Endothelial cell of umbilical vein (primary cell): Measurements from ENCODE around the gene EEF1AKMT2. TPM values are rescaled to one million over a fixed set of nuclear protein-coding genes. Genes with fewer than 3 reads are reported as not detected.

ENCODE experiments used
- BruUV-seq: library from RNA; stranded (reverse); fragments of 400-500 nt; replicated peaks from 2 replicates; lab custom pipeline; 2021; lab: Mats Ljungman, UMichigan
- CTCF ChIA-PET: fragments of 300-600, 350-600 bp; sonication (Branson Sonifier 250); formaldehyde crosslinking; loops from one replicate; lab custom pipeline; 2021; ENCODE audit warnings: antibody characterized with exemption, inconsistent platforms; lab: Charles Lee
- POLR2A ChIA-PET: fragments of 300-600, 350-600 bp; sonication (Branson Sonifier 250); formaldehyde crosslinking; loops from one replicate; lab custom pipeline; 2021; ENCODE audit warnings: antibody characterized with exemption, inconsistent platforms; lab: Charles Lee
- DNase-seq: peaks from one replicate; pipeline ENCODE4 v3.0.0-alpha.2; 2011; ENCODE audit warnings: low read depth, low spot score
- FAIRE-seq: peaks from 2 replicates; lab custom pipeline; 2011; peaks lifted over from hg19 to GRCh38; lab: Jason Lieb, UNC
- H2AFZ ChIP-seq: 2 replicates; pipeline ENCODE4 v1.6.0; 2012; ENCODE audit warnings: low read depth, low read length, control low read depth, inconsistent platforms
- H3K27ac ChIP-seq: 2 replicates; pipeline ENCODE4 v1.5.1; 2011; ENCODE audit warnings: low read depth, mild to moderate bottlenecking, control low read depth, low read length, moderate library complexity; ENCODE audit not compliant: insufficient read depth
- H3K27me3 ChIP-seq, 2 experiments: 2 replicates each; pipeline versions ENCODE4 v1.6.0 to v1.6.1; 2011; ENCODE audit warnings: low read length in 2 of 2, mixed read lengths in 1 of 2; ENCODE audit not compliant: control insufficient read depth in 2 of 2, insufficient read depth in 2 of 2
- H3K36me3 ChIP-seq, 2 experiments: 2 replicates in 1 of 2; 3 replicates in 1 of 2; pipeline ENCODE4 v1.5.1; 2011; ENCODE audit warnings: low read length in 2 of 2, mild to moderate bottlenecking in 1 of 2, moderate library complexity in 1 of 2; ENCODE audit not compliant: control insufficient read depth in 2 of 2, insufficient read depth in 2 of 2; ENCODE audit errors: extremely low read depth in 1 of 2
- H3K4me1 ChIP-seq: 3 replicates; pipeline ENCODE4 v1.5.1; 2011; ENCODE audit warnings: mild to moderate bottlenecking, low read length; ENCODE audit not compliant: control insufficient read depth, insufficient read depth; ENCODE audit errors: extremely low read depth
- H3K4me2 ChIP-seq: 2 replicates; pipeline ENCODE4 v1.6.1; 2011; ENCODE audit warnings: low read length, control low read depth, mixed read lengths; ENCODE audit not compliant: insufficient read depth
- H3K4me3 ChIP-seq, 3 experiments: fragments of 200-600 bp in 1 of 3; sonication (generic), shearing (Covaris generic) in 1 of 3; replicated peaks in 1 of 3; 2 replicates each; pipeline ENCODE4 v1.5.1; 2011 to 2016; ENCODE audit warnings: control low read depth in 3 of 3, low read length in 3 of 3, mild to moderate bottlenecking in 2 of 3, inconsistent platforms in 1 of 3, low read depth in 1 of 3, moderate library complexity in 1 of 3; ENCODE audit not compliant: insufficient read depth in 1 of 3
- H3K79me2 ChIP-seq: 2 replicates; pipeline ENCODE4 v1.6.0; 2012; ENCODE audit warnings: low read length, inconsistent platforms; ENCODE audit not compliant: control insufficient read depth, insufficient read depth
- H3K9ac ChIP-seq: replicated peaks from 2 replicates; pipeline ENCODE3; 2011; ENCODE audit warnings: low read length, control low read depth; ENCODE audit not compliant: insufficient read depth; ENCODE audit errors: extremely low read depth
- H3K9me1 ChIP-seq: replicated peaks from 3 replicates; pipeline ENCODE4 v1.6.0; 2011; ENCODE audit warnings: mild to moderate bottlenecking, low read length; ENCODE audit not compliant: control insufficient read depth, insufficient read depth; ENCODE audit errors: extremely low read depth
- H3K9me3 ChIP-seq: replicated peaks from 2 replicates; pipeline ENCODE4 v1.5.1; 2012; ENCODE audit warnings: low read length, inconsistent platforms; ENCODE audit not compliant: control insufficient read depth, insufficient read depth
- H4K20me1 ChIP-seq: replicated peaks from 2 replicates; pipeline ENCODE3; 2011; ENCODE audit warnings: mild to moderate bottlenecking, low read length; ENCODE audit not compliant: control insufficient read depth, insufficient read depth; ENCODE audit errors: extremely low read depth
- EZH2 ChIP-seq: IDR thresholded peaks from 2 replicates; pipeline ENCODE4 v1.6.1; 2012; ENCODE audit warnings: borderline replicate concordance, low read depth, mild to moderate bottlenecking, moderate library complexity, low read length, inconsistent platforms; ENCODE audit not compliant: severe bottlenecking
- FOS ChIP-seq: IDR thresholded peaks from 2 replicates; pipeline ENCODE4 v1.6.1; 2011; ENCODE audit warnings: mild to moderate bottlenecking, low read length, moderate library complexity, borderline replicate concordance; ENCODE audit not compliant: insufficient read depth
- GATA2 ChIP-seq: IDR thresholded peaks from 2 replicates; pipeline ENCODE4 v1.7.0; 2011; ENCODE audit warnings: low read depth, mild to moderate bottlenecking, moderate library complexity, mixed read lengths, low read length; ENCODE audit not compliant: insufficient read length, insufficient read depth
- JUN ChIP-seq: IDR thresholded peaks from 2 replicates; pipeline ENCODE4 v1.6.1; 2011; ENCODE audit warnings: borderline replicate concordance, low read depth; ENCODE audit not compliant: insufficient read length, insufficient read depth
- MYC ChIP-seq: IDR thresholded peaks from one replicate; pipeline ENCODE4 v1.6.1; 2011; ENCODE audit warnings: mild to moderate bottlenecking, low read depth, low read length
- POLR2A ChIP-seq: IDR thresholded peaks from 2 replicates; pipeline ENCODE4 v1.6.1; 2012; ENCODE audit warnings: low read depth, mild to moderate bottlenecking, control low read depth, low read length
- POLR2AphosphoS5 ChIP-seq: IDR thresholded peaks from 2 replicates; pipeline ENCODE4 v1.6.1; 2012; ENCODE audit warnings: low read depth, mild to moderate bottlenecking, control low read depth, low read length, moderate library complexity; ENCODE audit not compliant: insufficient read depth
- dilution Hi-C: fragments of 300-500 bp; cut with MboI; formaldehyde crosslinking; loops from one replicate; pipeline ENCODE4 v1.15.0; 2019; ENCODE audit warnings: low sequenced_read_pairs; ENCODE audit not compliant: extremely low pct_ligation_motif_present
- intact Hi-C: fragments of 100-400 bp; cut with micrococcal nuclease; formaldehyde crosslinking; loops from one replicate; pipeline ENCODE4 v1.10.0; 2022
- polyA plus RNA-seq, 4 experiments: library from polyadenylated mRNA; depleted of rRNA in 3 of 4; stranded (reverse) in 3 of 4; unstranded in 1 of 4; fragments of >200 nt; gene quantifications; 2 replicates each; pipeline versions ENCODE4 v1.2.1 to v1.2.3, GENCODE V29; 2011 to 2012; ENCODE audit warnings: missing spikeins in 1 of 4
- total RNA-seq: library from RNA; stranded (reverse); gene quantifications from 2 replicates; pipeline ENCODE4 v1.2.3, GENCODE V29; 2021
- TF ChIP-seq, protein P1 (sequence below): IDR thresholded peaks from 2 replicates; pipeline ENCODE4 v1.6.1; 2011; ENCODE audit not compliant: insufficient read depth, insufficient read length
- TF ChIP-seq, protein P2 (sequence below), 2 donors: IDR thresholded peaks; 1 replicate in 1 of 2; 2 replicates in 1 of 2; pipeline ENCODE4 v1.5.1; 2011; ENCODE audit warnings: low read length in 2 of 2, mild to moderate bottlenecking in 2 of 2, moderate library complexity in 2 of 2, control low read depth in 1 of 2, inconsistent platforms in 1 of 2, low read depth in 1 of 2; ENCODE audit not compliant: insufficient read depth in 1 of 2; ENCODE audit errors: extremely low read depth in 1 of 2

Gene EEF1AKMT2
- total and polyA plus RNA-seq, 2 donors (not counting 3 experiments of a cell fraction or from before 2014, with no cell fraction given): 8.5 to 21.3 TPM

DNA sequence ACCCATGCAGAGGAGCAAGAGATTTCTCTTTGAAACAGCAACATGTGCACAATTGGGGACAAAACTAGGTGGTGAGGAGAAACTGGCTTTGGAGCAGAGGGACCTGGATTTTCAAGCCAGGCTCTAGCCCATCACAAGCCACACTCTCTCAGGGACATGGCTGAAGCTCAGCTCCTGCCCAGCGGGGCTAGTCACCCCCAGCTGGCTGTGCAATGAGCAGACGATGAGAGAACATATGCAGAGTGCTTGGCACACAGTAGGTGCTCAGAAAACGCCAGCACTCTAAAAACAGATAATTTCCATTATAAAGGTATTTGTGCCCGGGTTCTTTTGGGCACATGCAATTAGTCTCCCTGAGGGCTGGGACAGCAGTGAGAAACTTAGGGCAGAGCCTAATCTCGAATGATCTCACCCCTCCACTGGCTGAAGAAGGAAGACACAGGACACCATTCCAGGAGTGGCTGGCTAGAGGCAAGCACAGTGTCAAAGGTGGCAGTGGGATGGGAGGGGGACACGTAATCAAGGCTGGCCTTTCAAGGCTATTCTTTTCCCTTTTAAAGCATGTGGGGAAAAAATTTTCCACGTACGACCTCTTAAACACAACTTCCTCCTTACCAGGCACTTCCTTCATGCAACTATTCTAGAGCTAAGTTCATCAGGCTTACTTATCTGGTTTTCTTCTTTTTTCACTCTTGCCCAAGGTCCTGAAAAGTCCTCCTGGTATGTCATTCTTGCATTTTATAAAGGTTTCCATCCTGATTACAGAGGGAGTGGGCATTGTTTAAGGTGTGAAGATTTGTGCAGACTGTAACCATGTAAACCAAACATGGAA lies 62.6 kb downstream of the EEF1AKMT2 start:
- H3K9me3 ChIP-seq: no peaks in the 10 kb centered on the region
- no peaks in the 10 kb centered on the region for H3K79me2 ChIP-seq
- H3K9me1 ChIP-seq: no peaks in the 10 kb centered on the region
- TF ChIP-seq POLR2A (no peak), GATA2 (no peak), JUN (no peak), FOS (no peak), MYC (no peak), POLR2AphosphoS5 (no peak), EZH2 (no peak)
- TF ChIP-seq, protein P1, sequence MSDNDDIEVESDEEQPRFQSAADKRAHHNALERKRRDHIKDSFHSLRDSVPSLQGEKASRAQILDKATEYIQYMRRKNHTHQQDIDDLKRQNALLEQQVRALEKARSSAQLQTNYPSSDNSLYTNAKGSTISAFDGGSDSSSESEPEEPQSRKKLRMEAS: no peak
- TF ChIP-seq, protein P2, sequence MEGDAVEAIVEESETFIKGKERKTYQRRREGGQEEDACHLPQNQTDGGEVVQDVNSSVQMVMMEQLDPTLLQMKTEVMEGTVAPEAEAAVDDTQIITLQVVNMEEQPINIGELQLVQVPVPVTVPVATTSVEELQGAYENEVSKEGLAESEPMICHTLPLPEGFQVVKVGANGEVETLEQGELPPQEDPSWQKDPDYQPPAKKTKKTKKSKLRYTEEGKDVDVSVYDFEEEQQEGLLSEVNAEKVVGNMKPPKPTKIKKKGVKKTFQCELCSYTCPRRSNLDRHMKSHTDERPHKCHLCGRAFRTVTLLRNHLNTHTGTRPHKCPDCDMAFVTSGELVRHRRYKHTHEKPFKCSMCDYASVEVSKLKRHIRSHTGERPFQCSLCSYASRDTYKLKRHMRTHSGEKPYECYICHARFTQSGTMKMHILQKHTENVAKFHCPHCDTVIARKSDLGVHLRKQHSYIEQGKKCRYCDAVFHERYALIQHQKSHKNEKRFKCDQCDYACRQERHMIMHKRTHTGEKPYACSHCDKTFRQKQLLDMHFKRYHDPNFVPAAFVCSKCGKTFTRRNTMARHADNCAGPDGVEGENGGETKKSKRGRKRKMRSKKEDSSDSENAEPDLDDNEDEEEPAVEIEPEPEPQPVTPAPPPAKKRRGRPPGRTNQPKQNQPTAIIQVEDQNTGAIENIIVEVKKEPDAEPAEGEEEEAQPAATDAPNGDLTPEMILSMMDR (IDR thresholded peaks at IDR 0.05; ENCODE audit: extremely low read depth in 1 of 2, insufficient read depth in 1 of 2, low read depth in 1 of 2, low read length in 2 of 2): no peak
- ChIA-PET POLR2A (no interaction called here), CTCF (interaction anchor here (1.2 to 2.7 kb wide), 4 partner anchors 10 to 12 kb away, joined by 5 to 15 read pairs (median 6); no protein-coding TSS in a partner anchor)
- no peaks in the 10 kb centered on the region for H3K4me1 ChIP-seq
- no peak overlapping the region for H2AFZ ChIP-seq
- intact Hi-C loops: no loop called here
- no TSS peak for BruUV-seq
- no peaks in the 10 kb centered on the region for H4K20me1 ChIP-seq
- no peak overlapping the region for H3K9ac ChIP-seq
- dilution Hi-C loops: no loop called here
- H3K36me3 ChIP-seq: no peaks in the 10 kb centered on the region
- H3K27me3 ChIP-seq: no peaks in the 10 kb centered on the region
- no peak overlapping the region for H3K4me3 ChIP-seq
- no peak overlapping the region for H3K27ac ChIP-seq
- DNase-seq: peak; percentile 32
- FAIRE-seq: no peak
- no peak overlapping the region for H3K4me2 ChIP-seq
